Measurements from ENCODE around the gene ARHGEF28.

The ARHGEF28 gene

GRCh38 chr5:73907164-73907563 lies 281.2 kb downstream of the ARHGEF28 start:
- no peak for TF ChIP-seq CTCF (IDR thresholded peaks at IDR 0.05)
- no peak for DNase-seq (ENCODE audit: low spot score)
- Histone ChIP-seq H3K27ac (no peak overlapping the region), H3K4me3 (no peak overlapping the region)

- DNase-seq (ENCODE audit: low spot score): no peak
- Histone ChIP-seq H3K27ac (no peak overlapping the region), H3K4me3 (no peak overlapping the region)
- no peak for TF ChIP-seq CTCF (IDR thresholded peaks at IDR 0.05)
Measured at GRCh38 chr5:73908395-73908794, 282.4 kb downstream of the ARHGEF28 start.

- Histone ChIP-seq H3K4me3 (no peak overlapping the region), H3K27ac (no peak overlapping the region)
- TF ChIP-seq CTCF (IDR thresholded peaks at IDR 0.05): no peak
- DNase-seq (ENCODE audit: low spot score): no peak
Measured at GRCh38 chr5:73908846-73909245, 282.9 kb downstream of the ARHGEF28 start.

GRCh38 chr5:73909474-73909873 lies 283.5 kb downstream of the ARHGEF28 start:
- Histone ChIP-seq H3K27ac (no peak overlapping the region), H3K4me3 (no peak overlapping the region)
- no peak for DNase-seq (ENCODE audit: low spot score)
- no peak for TF ChIP-seq CTCF (IDR thresholded peaks at IDR 0.05)

GRCh38 chr5:73911761-73912393 lies 285.9 kb downstream of the ARHGEF28 start:
- Histone ChIP-seq H3K4me3 (no peak overlapping the region), H3K27ac (no peak overlapping the region)
- no peak for TF ChIP-seq CTCF (IDR thresholded peaks at IDR 0.05)
- no peak for DNase-seq (ENCODE audit: low spot score)

- TF ChIP-seq CTCF (IDR thresholded peaks at IDR 0.05): no peak
- no peak overlapping the region for H3K27ac ChIP-seq
- DNase-seq (ENCODE audit: low spot score): no peak
Measured at GRCh38 chr5:73912821-73913271, 286.9 kb downstream of the ARHGEF28 start.

GRCh38 chr5:73913971-73914370 lies 288.0 kb downstream of the ARHGEF28 start:
- H3K4me3 ChIP-seq: no peak overlapping the region
- no peak for TF ChIP-seq CTCF (IDR thresholded peaks at IDR 0.05)
- no peak overlapping the region for H3K27ac ChIP-seq
- no peak for DNase-seq (ENCODE audit: low spot score)

More at GRCh38 chr5:73912821-73913271, 286.9 kb downstream of the ARHGEF28 start:
- H3K4me3 ChIP-seq: no peak overlapping the region

All from coronary artery (tissue), 2 donors.